UCSD-AML1 (cell line): ENCODE measurements around the gene TBX10.
"Not testable (repeated sequence)": the region's sequence is repeated elsewhere in the genome, so short reads cannot be mapped to it uniquely, and the experiment has no call there.

Experiments used
- DNase-seq: peaks from one replicate; lab custom pipeline; 2025; ENCODE audit not compliant: unreplicated experiment; lab: John Stamatoyannopoulos, UW

TBX10 gene

GRCh38 chr11:67632175-67632981, 7.2 kb downstream of the TBX10 start:
- no peak for DNase-seq

DNA sequence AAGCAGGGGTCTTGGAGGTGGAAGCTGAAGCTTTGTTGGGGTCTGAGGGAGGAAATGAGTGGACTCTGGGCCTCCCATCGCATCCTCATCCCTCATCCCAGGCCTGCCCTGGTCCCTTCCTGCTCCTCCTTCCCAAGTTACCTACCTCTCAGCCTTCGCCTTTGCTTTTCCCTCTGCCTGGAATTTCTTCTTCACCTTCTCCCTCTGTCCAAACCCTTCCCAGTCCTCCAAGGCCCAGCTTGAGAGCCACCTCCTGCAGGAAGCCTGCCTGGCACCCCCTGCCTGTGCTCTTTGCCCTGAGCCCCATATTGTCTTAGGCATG, 7.7 kb downstream of the TBX10 start:
- DNase-seq = no peak

DNA sequence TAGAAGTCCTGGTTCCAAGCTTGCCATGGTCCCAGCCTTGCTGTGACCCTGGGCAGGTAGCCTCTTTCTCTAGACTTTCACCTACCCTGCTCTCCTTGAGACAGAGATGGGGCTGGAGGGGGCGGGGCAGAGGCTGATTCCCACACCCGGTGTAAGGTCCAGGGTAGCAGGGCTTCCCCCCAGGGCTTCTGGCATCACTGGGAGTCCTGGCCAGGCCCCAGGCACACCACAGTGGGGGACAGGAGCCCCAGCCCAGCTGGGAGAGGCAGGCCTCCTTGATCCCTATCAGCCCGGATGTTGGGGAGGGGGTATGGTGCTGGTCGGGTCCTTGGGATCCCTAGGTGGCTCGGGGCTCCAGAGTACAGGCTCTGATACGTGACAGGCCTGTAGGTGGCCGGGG, 8.2 kb downstream of the TBX10 start:
- DNase-seq = no peak

GRCh38 chr11:67630943-67631331, 8.6 kb downstream of the TBX10 start:
- no peak for DNase-seq

GRCh38 chr11:67630228-67630942, 9.2 kb downstream of the TBX10 start:
- peak; percentile 98 for DNase-seq

- DNase-seq = peak; percentile 90
Measured at GRCh38 chr11:67629386-67630227, 10.0 kb downstream of the TBX10 start, which contains the start of gene NUDT8. Gene NUDT8 (minus strand): TSS chr11:67629937. CDS start chr11:67629911, 26 bp downstream.

- no peak for DNase-seq
Measured at GRCh38 chr11:67628710-67629385, 10.7 kb downstream of the TBX10 start.

- no peak for DNase-seq
Measured at GRCh38 chr11:67627812-67628624, 11.5 kb downstream of the TBX10 start.

DNA sequence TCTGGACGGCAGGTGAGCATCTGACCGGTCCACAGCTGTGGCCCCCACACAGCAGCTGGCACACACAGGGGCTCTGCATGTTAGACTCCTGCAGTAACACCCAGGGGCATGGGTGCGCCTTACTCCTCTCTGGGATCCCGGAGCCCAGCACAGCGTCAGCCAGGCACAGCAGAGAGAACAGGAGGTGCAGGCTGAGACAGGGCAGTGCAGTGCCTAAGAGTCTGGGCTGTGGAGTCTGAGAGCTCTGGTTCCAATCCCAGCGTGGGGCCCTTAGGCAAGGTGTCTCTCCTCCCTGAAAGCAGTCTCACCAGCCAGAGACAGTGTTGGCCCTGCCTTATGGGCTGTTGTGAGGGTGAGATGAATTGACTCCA, 12.1 kb downstream of the TBX10 start:
- no peak for DNase-seq

- no peak for DNase-seq
Measured at GRCh38 chr11:67626970-67627369, 12.6 kb downstream of the TBX10 start.

DNA sequence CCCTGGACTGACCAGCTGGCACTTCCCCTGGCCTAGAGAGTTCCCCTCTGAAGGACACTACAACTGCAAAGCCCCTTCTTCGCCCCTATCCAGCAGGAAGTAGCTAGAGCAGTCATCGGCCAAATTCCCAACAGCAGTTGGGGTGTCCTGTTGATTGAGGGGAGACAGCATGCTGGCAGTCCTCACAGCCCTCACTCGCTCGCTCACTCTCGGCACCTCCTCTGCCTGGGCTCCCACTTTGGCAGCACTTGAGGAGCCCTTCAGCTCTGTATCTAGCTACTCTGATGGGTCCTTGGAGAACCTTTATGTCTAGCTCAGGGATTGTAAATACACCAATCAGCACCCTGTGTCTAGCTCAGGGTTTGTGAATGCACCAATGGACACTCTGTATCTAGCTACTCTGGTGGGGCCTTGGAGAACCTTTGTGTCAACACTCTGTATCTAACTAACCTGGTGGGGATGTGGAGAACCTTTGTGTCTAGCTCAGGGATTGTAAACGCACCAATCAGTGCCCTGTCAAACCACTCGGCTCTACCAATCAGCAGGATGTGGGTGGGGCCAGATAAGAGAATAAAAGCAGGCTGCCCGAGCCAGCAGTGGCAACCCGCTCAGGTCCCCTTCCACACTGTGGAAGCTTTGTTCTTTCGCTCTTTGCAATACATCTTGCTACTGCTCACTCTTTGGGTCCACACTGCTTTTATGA, 13.3 kb downstream of the TBX10 start:
- not testable (repeated sequence) for DNase-seq

GRCh38 chr11:67623795-67624194, 15.8 kb downstream of the TBX10 start:
- not testable (repeated sequence) for DNase-seq

DNA sequence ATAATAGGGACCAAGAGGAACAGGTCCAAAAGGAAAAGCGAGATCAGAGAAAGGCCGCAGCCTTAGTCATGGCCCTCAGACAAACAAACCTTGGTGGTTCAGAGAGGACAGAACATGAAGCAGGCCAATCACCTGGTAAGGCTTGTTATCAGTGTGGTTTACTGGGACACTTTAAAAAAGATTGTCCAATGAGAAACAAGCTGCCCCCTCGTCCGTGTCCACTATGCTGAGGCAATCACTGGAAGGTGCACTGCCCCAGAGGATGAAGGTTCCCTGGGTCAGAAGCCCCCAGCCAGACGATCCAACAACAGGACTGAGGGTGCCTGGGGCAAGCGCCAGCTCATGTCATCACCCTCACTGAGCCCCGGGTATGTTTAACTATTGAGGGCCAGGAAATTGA, 16.7 kb downstream of the TBX10 start:
- DNase-seq = not testable (repeated sequence)

DNA sequence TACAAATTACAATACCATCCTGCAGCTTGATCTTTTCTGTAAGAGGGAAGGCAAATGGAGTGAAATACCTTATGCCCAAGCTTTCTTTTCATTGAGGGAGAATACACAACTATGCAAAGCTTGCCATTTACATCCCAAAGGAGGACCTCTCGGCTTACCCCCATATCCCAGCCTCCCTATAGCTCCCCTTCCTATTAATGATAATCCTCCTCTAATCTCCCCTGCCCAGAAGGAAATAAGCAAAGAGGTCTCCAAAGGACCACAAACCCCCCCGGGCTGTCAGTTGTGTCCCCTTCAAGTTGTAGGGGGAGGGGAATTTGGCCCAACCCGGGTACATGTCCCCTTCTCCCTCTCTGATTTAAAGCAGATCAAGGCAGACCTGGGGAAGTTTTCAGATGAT, 17.6 kb downstream of the TBX10 start:
- not testable (repeated sequence) for DNase-seq

DNA sequence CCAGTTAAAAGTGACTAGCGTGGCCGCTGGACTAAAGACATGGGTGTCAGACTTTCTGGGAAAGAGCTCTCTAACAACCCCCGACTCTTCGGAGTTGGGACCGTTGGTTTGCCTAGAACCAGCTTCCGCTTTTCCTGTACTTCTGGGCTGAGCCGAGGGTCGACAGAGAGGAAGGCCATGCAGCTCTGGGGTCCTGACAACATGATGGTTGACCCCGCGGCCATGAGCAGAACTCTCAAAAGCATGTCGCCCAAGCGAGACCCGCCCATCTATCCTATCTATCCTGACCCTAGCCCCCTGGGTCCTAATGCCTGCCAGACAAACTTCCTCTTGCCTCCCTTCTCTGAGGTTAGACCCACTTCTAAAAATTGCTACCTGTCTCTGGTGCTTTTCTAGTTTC, 18.9 kb downstream of the TBX10 start:
- DNase-seq = not testable (repeated sequence)

- DNase-seq = not testable (repeated sequence)
Measured at GRCh38 chr11:67619683-67620618, 19.6 kb downstream of the TBX10 start.

DNA sequence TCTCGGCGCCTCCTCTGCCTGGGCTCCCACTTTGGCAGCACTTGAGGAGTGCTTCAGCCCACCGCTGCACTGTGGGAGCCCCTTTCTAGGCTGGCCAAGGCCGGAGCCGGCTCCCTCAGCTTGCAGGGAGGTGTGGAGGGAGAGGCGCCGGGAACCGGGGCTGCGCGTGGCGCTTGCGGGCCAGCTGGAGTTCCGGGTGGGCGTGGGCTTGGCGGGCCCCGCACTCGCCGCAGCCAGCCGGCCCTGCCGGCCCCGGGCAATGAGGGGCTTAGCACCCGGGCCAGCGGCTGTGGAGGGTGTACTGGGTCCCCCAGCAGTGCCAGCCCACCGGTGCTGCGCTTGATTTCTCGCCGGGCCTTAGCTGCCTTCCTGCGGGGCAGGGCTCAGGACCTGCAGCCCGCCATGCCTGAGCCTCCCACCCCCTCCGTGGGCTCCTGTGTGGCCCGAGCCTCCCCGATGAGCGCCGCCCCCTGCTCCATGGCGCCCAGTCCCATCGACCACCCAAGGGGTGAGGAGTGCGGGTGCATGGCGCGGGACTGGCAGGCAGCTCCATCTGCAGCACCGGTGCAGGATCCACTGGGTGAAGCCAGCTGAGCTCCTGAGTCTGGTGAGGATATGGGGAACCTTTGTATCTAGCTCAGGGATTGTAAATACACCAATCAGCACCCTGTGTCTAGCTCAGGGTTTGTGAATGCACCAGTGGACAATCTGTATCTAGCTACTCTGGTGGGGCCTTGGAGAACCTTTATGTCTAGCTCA, 20.5 kb downstream of the TBX10 start:
- DNase-seq = not testable (repeated sequence)
